ENCODE data around the gene SERF1B.
"Not testable (repeated sequence)": the region's sequence is repeated elsewhere in the genome, so short reads cannot be mapped to it uniquely, and the experiment has no call there.

SERF1B gene
- long read RNA-seq, partial matches to known transcripts, result 0 of 3 reads
- long read RNA-seq, other reads (novel, unspliced or antisense), result 1 of 3 reads

- not testable (repeated sequence) for H3K27me3 ChIP-seq (ENCODE audit: insufficient read depth, poor library complexity, severe bottlenecking); DNase-seq (ENCODE audit: low read depth in 1 of 2, low spot score in 1 of 2); H3K27ac ChIP-seq (replicated peaks); H3K4me3 ChIP-seq (replicated peaks; ENCODE audit: insufficient read depth, low read length)
Observed at GRCh38 chr5:70025106-70025844, at the start of gene SERF1B. TSS of gene SERF1B (plus strand) at chr5:70025251. CDS start at chr5:70025452, 201 bp downstream.

GRCh38 chr5:69991713-69992112 is 33.3 kb upstream of the SERF1B start:
- DNase-seq (ENCODE audit: low read depth in 1 of 2, low spot score in 1 of 2); H3K27me3 ChIP-seq (ENCODE audit: insufficient read depth, poor library complexity, severe bottlenecking); H3K27ac ChIP-seq (replicated peaks); H3K4me3 ChIP-seq (replicated peaks; ENCODE audit: insufficient read depth, low read length): not testable (repeated sequence)

DNA sequence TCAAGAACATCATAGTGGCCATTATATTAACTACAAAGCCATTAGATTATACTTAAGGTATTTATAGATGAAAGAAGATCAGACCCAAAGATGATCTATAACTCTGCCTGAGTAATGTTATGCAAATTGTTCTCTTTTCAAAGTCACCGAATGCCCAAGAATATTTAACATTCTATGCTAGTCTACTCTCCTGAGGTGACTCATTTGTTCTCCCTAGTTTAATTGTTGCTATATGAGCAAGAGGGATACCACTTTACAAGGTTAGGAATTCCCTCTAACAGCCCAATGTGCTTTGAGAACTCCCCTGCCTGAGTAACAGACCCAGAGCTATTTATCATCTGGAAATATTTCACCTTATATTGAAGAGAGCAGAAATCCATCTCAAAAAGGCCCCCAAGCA is 29.5 kb upstream of the SERF1B start:
- not testable (repeated sequence) for H3K27ac ChIP-seq (replicated peaks); H3K4me3 ChIP-seq (replicated peaks; ENCODE audit: insufficient read depth, low read length); H3K27me3 ChIP-seq (ENCODE audit: insufficient read depth, poor library complexity, severe bottlenecking); DNase-seq (ENCODE audit: low read depth in 1 of 2, low spot score in 1 of 2)

DNA sequence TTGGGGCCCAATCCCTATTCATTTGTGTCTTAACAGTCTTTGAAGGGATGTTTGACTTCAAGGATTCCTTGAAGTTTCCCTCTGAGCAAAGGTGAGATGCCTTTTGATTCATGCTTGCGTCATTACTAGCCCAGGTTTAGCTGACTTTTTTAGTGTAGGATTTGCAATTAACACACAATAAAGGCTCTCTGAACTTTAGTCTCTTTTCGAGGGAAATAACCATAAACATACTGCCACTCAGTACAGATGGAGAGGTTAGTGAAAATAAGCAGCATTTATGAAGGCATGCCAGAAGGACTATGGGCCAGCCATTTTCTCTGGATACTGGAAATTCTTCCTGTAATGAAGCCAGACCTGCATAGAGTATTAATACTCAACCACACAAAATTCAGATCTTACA is 4.4 kb upstream of the SERF1B start:
- H3K4me3 ChIP-seq (replicated peaks; ENCODE audit: insufficient read depth, low read length); H3K27me3 ChIP-seq (ENCODE audit: insufficient read depth, poor library complexity, severe bottlenecking): not testable (repeated sequence)

DNA sequence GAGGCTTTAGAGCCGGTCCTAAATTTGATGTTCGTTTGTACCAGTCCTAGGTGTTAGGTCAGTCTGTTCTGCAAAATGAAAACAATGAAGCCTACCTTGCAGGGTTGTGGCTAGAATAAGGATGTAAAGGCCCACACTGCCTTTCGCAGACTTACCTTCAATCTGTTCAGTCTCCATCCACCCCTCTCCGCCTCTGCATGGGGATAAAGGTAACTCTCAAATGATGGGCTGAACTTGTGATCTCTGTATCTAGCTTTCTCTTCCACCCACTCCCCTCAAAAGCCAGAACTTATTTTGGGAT is 744 bp downstream of the SERF1B start:
- not testable (repeated sequence) for H3K4me3 ChIP-seq (replicated peaks; ENCODE audit: insufficient read depth, low read length); H3K27me3 ChIP-seq (ENCODE audit: insufficient read depth, poor library complexity, severe bottlenecking); DNase-seq (ENCODE audit: low read depth in 1 of 2, low spot score in 1 of 2); H3K27ac ChIP-seq (replicated peaks)

More for the DNA sequence above, 4.4 kb upstream of the SERF1B start:
- not testable (repeated sequence) for DNase-seq (ENCODE audit: low read depth in 1 of 2, low spot score in 1 of 2); H3K27ac ChIP-seq (replicated peaks)

DNA sequence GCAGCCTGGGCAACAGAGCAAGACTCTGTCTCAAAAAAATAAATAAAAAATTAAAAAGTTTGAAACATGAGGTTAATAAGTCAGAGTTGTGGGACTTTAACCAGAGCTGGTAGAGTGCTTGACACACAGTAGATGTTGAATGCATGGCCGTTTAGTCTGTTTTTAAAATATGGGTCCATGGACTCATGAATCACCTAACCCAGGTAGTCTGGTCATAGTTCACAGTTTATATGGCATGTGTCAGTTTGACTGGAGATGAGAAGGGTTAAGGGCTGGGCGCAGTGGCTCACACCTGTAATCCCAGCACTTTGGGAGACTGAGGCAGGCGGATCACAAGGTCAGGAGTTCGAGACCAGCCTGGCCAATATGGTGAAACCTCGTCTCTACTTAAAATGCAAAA is 6.2 kb downstream of the SERF1B start:
- DNase-seq (ENCODE audit: low read depth in 1 of 2, low spot score in 1 of 2); H3K4me3 ChIP-seq (replicated peaks; ENCODE audit: insufficient read depth, low read length); H3K27ac ChIP-seq (replicated peaks); H3K27me3 ChIP-seq (ENCODE audit: insufficient read depth, poor library complexity, severe bottlenecking): not testable (repeated sequence)

- not testable (repeated sequence) for H3K27me3 ChIP-seq (ENCODE audit: insufficient read depth, poor library complexity, severe bottlenecking); H3K27ac ChIP-seq (replicated peaks); H3K4me3 ChIP-seq (replicated peaks; ENCODE audit: insufficient read depth, low read length); DNase-seq (ENCODE audit: low read depth in 1 of 2, low spot score in 1 of 2)
Observed at GRCh38 chr5:70041411-70041810, 16.4 kb downstream of the SERF1B start.

- not testable (repeated sequence) for DNase-seq (ENCODE audit: low read depth in 1 of 2, low spot score in 1 of 2); H3K4me3 ChIP-seq (replicated peaks; ENCODE audit: insufficient read depth, low read length); H3K27ac ChIP-seq (replicated peaks); H3K27me3 ChIP-seq (ENCODE audit: insufficient read depth, poor library complexity, severe bottlenecking)
Observed at GRCh38 chr5:70049790-70050142, 24.7 kb downstream of the SERF1B start.

DNA sequence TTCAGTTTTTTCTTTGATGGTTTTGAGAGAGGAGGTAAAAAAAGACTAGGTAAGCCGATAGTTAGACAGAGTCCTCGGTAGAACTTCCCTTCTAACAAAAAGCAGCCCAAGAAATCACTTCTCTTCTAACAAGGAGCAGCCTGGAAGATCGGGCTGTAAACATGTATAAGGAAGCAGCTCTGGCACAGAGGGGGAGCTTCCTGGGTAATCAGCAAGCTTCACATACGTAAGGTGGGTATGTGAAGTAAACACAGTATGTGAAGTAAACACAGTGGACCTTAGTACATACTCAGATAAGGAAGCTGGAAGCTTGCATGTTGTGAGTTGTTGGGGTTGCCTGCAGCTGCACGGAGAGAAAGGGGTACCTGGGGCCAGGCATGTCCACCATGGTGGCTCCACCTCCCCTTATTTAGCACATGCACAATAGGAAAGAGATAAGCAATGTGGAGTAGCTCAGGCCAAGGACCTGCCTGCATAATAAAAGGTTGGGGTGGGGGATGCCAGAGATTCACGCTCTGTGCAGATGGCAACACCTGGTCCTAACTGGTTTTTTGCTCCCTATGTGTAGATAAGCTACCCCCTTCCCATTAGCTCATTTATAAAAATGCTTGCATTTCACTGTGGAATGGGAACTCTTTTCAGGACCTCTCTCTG is 31.4 kb downstream of the SERF1B start:
- not testable (repeated sequence) for H3K27me3 ChIP-seq (ENCODE audit: insufficient read depth, poor library complexity, severe bottlenecking); DNase-seq (ENCODE audit: low read depth in 1 of 2, low spot score in 1 of 2)

DNA sequence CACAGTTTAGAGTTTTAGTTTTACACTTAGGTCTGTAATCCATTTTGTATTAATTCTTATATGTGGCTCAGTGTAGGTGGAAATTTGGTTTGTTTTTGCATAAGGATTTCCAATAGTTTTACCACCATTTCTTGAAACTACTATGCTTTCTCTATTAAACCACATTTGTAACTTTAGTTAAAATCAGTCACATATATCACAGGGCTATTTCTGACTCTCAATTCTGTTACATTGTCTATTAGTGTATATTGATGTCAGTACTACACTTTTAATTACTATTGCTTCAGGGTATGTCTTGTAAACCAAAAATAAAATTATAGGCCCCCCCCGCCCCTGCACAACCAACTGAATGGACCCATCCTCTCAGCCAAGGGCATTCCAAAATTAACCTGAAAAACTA is 32.1 kb downstream of the SERF1B start:
- H3K4me3 ChIP-seq (replicated peaks; ENCODE audit: insufficient read depth, low read length); H3K27ac ChIP-seq (replicated peaks): not testable (repeated sequence)

More for the DNA sequence above, 31.4 kb downstream of the SERF1B start:
- not testable (repeated sequence) for H3K4me3 ChIP-seq (replicated peaks; ENCODE audit: insufficient read depth, low read length); H3K27ac ChIP-seq (replicated peaks)

DNA sequence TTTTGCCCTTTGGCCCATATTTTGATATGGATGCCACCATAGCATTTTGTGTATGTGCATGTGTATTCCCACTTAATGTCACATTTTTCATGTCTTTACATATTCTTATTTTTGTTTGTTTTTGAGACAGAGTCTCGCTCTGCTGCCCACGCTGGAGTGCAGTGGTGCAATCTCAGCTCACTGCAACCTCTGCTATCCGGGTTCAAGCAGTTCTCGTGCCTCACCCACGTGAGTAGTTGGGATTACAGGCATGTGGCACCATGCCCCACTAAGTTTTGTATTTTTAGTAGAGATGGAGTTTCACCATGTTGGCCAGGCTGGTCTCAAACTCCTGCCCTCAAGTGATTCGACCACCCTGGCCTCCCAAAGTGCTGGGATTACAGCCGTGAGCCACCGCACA is 52.6 kb downstream of the SERF1B start:
- not testable (repeated sequence) for H3K4me3 ChIP-seq (replicated peaks; ENCODE audit: insufficient read depth, low read length); H3K27ac ChIP-seq (replicated peaks); H3K27me3 ChIP-seq (ENCODE audit: insufficient read depth, poor library complexity, severe bottlenecking); DNase-seq (ENCODE audit: low read depth in 1 of 2, low spot score in 1 of 2)

More for the DNA sequence above, 32.1 kb downstream of the SERF1B start:
- H3K27me3 ChIP-seq (ENCODE audit: insufficient read depth, poor library complexity, severe bottlenecking); DNase-seq (ENCODE audit: low read depth in 1 of 2, low spot score in 1 of 2): not testable (repeated sequence)

GRCh38 chr5:70088907-70089464 is 63.9 kb downstream of the SERF1B start:
- H3K27ac ChIP-seq (replicated peaks); DNase-seq (ENCODE audit: low read depth in 1 of 2, low spot score in 1 of 2); H3K4me3 ChIP-seq (replicated peaks; ENCODE audit: insufficient read depth, low read length); H3K27me3 ChIP-seq (ENCODE audit: insufficient read depth, poor library complexity, severe bottlenecking): not testable (repeated sequence)

- not testable (repeated sequence) for H3K27me3 ChIP-seq (ENCODE audit: insufficient read depth, poor library complexity, severe bottlenecking); H3K27ac ChIP-seq (replicated peaks); H3K4me3 ChIP-seq (replicated peaks; ENCODE audit: insufficient read depth, low read length); DNase-seq (ENCODE audit: low read depth in 1 of 2, low spot score in 1 of 2)
Observed at GRCh38 chr5:70091776-70092175, 66.7 kb downstream of the SERF1B start.
